Activated CD4-positive, alpha-beta T cell treated with anti-CD3 and anti-CD28 coated beads for 4 hours (primary cell): ENCODE measurements around the gene TUB.
A peak's percentile ranks its signal among the peaks of the same experiment; 100 is the strongest.

Experiments
- DNase-seq, 2 donors: peaks; one replicate each; pipeline ENCODE4 v3.0.0-alpha.2; 2020

Gene TUB

GRCh38 chr11:8080674-8081590, at the start of gene TUB:
Gene TUB, plus strand, starts transcription at chr11:8081211. Its CDS starts 300 bp downstream, at chr11:8081511.
- no peak for DNase-seq

DNA sequence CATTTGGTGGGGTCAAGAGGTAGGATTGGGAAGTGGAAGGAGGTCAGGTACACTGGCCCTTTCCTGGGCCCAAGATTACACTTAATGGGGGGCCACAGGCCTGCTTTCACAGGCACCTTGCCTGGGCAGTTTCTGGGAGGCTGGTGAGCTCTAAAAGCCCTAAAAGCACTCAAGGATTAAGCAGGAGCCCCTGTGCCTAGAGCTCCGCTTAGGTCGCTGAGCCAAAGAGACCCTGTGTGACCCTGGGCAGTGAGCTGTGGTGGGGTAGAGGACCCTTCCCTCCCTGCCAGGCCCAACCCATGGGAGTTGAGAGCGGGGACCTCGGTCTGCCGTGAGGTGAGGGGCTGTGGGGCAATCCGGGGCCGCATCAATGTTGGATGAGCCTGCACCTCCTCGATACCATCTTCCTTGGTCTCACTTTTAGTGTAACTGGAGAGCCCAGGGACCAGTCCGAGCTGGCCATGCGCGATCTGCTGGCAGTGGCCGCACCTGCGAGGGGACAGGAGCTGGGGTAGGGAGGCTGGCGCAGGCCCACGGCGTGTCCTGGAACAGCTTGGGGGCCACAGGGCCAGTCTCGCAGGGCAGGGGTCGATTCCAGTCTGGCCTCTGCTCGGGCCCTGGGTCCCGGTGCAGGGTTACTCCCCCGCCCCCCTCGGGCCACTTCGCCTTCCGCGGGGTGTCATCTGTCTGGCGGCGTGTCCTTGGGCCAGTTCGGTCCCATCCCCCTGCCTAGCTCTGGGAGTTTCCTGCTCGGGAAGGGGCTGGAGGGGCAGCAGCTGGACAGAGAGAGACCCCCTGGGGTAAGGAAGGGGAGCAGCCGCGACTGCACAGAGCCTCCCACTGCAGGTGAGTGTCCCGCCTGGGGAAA, 49.5 kb upstream of the TUB start:
- no peak for DNase-seq

DNA sequence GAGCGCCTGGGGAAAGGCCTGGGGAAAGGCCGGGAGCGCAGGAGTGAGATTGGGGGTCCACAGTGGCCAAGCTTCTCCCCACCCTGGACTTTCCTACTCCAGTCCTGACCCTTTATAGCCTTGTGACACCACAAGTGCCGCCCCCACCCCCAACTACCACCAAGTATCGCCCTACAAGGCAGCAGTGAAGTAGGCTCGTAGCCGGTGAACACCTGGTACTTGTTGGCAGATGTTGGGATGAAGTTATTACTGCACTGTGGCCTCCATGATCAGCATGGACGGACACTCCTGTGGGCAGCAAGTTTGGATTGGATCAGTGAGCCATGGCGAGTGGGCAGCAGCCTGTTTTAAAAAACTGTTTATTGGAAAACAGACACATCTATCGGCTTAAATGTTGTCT, 48.9 kb upstream of the TUB start:
- no peak for DNase-seq

DNA sequence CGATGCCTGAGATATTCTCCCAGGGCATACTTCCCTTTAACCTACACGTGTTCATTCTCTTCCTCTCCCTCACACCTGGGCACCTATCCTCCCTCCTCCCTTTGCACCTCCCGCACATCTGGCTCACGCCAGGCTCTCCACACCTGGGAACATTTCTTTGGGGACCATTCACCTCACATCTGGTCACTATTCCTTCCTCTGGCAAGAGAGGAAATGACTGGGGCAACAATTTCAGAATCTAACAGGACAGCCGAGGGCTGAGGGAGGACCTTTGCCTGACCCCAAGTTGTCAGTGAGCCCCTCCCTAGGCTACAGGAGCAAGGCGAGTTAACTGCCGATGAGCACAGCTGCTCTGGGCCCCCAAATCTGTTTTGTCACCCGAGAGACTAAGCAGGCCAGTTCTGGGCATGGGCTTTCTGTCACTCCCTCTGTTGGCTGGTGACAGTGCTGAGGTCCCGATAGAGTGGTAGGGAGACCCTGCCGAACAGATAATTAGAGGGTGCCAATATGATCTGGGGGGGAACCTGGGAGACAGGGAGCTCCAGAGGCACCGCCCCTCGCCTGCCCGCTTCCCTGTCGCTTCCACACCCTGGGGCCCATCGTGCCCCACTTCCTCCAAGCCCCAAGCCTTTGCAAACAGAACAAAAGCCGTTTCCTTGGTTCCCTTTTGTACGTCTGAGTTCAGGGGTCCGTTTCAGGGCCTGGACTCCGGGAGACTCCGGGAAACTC, 48.3 kb upstream of the TUB start:
- DNase-seq: no peak

- DNase-seq: peak; percentile 39 to 46
These were observed 47.5 kb upstream of the TUB start for GRCh38 chr11:8033305-8034105.

DNA sequence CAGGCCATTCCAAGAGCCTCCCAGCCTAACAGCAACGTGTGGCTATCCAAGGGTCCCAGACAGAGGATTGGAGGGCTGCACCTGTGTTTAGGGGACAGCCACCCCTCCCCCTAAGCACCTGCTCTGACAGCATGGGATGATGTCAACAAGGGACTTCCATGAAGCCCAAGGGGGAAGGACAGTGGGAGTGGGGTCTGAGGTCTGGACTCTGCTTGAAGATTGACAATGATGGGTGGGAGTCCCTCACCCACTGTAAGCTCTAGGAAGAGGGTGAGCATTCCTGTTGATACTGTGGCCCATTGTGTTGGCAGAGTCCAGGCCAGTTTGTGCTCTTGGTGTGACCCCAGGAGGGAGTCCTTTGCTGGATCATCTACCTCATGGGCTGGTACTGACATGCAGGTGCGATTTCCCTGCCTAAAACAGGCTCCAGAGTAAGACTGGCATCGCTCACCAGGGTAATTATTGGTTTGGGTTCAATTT, 46.9 kb upstream of the TUB start:
- DNase-seq: no peak

GRCh38 chr11:8034604-8035190, 46.3 kb upstream of the TUB start:
- DNase-seq: no peak

DNA sequence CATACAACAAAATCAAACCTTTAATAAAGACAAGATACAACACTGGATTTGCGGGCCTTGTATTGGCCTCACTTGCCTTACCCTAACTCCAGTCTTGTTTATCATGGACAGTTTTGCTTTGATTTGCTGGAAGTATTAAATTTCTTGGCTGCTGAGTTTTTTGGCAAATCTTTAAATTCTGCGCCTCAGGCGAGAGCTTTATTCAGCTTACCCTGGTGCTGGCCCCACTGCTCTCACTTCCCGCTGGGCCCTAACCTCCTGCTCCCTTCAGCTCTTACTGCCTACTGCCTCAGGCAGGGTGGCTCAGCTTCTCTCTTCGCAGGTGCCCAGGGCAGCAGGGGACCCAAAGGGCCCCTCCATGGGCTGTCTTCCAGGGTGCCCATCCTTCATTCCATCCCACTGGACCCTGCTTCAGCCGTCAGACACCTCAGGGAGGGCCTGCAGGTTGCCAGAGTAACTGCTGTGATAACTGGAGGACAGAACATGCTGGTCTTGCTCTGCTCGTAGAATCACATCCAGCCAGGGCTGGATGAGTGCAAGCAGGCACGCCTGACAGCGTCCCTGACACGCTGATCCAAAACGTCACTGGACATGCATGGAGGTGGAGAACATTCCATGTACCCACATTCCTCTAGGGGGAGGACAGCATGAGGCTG, 45.7 kb upstream of the TUB start:
- DNase-seq: no peak

DNA sequence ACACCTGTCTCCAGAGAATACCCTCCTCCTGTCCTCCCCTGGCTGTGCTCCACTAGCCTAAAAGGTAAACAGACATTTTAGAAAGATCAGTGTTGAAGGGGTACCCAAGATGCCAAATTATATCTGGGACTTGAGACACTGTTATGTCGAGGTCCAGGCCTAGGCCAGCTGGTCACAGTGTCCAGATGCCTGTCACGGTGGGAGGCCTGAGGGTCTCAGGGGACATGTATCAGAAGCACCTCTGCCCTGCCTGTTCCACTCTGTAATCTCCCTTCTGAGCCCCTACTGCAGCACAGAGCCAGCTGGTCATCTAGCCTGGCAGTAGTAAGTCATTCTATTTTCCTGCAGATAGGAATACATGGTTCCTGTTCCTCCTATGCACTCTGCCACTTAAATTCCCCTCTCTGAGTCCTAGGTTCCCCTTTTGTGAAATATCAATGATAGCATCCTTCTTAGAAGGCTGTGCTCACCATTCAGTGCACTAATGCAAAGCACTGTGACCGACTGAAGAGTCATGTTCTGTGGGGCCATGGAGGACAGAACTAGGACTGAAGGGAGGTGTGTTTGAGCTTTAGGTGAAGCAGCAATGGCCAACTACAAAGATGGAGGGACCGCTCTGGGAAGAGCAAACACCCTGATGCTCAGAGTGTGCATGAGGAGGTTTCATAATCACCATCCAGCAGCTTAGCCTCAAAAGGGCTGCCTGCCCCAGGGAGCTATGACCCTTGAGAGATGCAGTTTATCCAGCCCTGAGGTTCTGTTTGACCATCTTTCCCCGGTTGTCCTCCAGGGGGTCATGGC, 44.8 kb upstream of the TUB start:
- no peak for DNase-seq

- DNase-seq: no peak
These were observed 44.0 kb upstream of the TUB start for GRCh38 chr11:8036986-8037385.

DNA sequence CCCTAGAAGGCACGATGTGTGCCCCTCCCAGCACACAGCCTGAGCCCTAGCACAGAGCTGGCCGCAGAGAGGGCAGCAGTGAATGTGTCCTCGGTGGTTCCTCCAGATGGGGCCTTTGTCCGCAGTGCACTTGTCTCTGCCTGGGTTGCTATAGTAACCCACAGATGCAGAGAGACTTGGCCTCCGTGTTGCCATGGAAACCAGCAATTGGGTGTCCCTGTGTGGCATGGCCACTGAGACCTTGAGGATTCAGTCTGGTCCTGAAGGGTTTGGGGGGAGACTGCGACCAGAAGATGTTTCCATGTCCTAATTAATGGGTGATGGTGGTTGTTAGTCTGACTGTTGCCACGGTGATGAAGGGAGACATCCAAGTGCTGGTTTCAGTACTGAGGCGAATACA, 42.6 kb upstream of the TUB start:
- DNase-seq: no peak

DNA sequence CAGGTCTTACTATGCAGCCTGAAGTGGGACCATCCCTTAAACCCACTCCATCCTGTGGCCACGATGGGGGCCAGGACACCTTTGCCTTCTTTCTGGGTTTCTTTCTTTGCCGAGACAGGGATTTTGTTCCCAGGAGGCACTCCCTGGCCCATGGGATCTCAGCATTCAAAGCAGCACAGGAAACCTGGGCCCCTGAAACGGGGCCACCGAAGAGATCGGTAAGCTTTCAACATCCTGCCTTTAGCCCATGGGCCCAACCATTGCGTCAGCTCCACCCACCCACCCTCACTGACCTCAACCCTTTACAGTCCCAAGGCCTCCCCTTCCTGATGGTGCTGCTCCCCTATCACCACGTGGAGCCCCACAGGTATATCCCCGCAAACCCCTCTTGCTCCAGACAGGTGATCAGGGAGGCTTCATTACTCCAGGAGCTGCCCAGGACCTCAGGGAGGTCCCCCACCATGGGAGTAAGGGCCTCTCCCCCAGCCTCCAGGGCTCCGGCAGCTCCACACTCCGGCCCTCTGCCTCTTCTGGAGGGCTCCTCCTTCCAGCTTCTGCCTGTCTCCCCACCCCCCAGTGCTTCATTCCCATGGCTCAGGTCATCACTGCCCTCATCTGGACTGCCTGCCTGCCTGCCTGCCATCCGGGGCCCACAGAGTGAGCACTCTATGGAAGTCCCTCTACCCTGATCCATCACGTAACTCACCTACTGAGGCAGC, 42.0 kb upstream of the TUB start:
- DNase-seq: no peak

DNA sequence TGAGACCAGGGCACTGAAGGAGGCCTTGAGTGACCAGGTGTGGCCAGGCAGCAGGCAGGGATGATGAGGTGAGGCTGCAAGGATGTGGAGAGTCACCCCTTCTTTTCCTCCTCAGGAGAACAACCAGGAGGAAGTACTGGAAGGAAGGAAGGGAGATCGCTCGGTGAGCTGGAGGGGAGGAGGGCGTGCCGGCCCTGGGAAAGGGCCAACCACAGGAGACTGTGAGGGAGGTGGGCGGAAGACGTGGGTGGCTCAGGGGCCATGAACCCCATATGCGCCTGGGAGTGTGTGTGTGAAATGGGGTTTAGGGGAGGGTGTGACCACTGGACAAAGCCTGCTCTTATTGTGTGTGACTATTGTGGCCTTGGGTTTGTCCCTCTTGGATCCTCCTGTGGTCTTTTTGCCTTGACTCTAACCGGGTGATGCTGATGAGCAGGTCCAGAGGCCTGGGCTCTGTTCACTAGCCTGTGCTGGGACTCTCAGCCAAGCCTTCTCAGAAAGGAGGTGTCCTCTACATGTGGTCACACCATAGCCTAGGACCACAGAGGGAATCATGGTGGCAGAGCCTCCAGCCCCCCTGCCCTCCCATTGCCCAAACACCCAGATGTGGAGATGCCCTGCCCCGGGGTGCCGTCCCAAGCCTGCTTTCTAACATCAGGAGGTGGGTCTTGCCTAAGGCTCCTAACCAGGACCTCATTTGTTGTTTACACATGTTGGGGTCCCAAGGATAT, 41.3 kb upstream of the TUB start:
- no peak for DNase-seq

DNA sequence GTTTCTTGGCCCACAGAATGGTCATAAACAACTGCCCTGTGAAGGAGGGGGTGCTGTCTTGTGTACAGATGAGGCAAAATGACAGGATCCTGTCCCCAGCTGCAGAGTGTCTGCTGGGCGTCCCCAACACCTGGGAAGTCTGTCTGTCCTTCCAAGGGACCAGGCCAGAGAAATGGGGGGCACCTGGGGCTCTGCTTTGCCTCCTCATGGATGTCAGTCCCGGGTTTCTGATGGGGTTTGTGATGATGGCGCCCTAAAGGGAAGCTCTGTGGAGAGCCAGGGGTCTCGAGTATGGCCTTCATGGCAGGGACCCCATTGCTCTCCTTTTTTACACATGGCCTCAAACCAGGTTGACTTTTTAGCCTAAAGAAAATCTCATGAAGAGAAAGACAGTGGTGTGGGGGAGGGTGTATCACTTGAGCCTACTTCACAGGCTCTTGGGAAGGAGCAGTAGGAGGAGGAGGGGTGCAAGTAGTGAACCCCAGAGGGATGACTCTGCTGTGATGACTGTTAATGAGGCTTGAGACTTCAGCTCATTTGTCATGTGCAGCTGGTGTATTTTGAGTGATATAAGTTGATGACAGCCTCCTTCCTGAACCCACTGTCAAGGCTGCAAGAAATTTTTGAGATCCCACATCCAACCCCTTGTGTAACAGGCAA, 40.6 kb upstream of the TUB start:
- DNase-seq: no peak

DNA sequence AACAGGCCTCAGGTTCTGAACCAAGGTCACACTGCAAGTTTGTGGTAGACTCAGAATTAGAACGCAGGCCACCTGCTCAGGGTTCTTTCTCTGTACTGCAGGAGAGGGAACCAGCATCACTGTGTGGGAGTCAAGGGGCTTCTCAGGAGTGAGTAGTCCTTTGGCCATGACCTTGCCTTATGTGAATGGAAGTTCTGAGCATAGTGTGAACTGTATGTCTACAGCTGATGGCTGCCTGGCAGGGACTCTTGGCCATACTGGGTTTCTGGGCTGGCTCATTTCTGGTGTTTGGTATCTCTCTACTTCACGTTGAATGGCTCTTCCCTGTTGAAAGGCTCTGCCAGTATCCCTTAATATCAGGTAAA, 40.1 kb upstream of the TUB start:
- DNase-seq: no peak

DNA sequence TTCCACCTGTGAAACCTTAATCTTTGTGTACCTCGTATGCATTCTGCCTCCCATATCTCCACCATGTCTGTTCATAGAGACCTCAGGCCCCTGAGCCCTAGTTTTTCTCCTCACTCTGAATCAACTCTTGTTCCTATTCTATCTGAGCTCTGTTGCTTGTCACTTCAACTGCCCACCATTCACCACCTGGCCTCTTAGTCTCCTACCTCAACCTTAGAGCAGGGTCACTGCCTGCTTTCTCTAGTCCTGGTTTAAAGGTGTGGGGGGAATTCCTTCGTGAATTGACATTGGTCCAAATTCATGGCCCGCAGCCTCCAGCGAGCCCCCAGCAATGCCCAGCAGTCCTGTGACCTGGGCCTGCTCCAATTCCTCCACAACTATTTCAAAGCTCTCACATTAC, 39.4 kb upstream of the TUB start:
- no peak for DNase-seq

- no peak for DNase-seq
These were observed 37.3 kb upstream of the TUB start for GRCh38 chr11:8043756-8044155.

DNA sequence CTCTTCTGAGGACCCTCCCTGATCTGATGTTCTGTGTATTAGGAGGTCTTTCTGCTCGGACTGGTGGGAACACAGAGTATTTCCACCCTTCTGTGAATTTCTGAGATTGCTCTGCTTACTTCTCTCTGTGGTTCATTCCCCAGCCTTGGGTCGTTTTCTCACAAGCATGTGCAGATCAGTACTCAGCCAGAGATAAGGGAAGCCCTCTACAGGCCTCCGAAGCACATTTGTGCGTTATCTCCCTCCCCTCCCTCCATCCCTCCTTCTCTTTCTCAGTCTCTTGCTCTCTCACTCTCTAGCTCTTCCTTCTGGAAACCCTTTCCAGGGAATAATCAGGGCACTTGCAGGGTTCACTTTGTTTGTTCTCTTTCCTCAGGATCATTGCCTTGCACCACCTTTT, 35.2 kb upstream of the TUB start:
- DNase-seq: no peak

GRCh38 chr11:8047382-8047781, 33.6 kb upstream of the TUB start:
- DNase-seq: no peak
